GM21528 (cell line): Measurements from ENCODE around the gene XPA.
"Not testable (repeated sequence)": the region's sequence is repeated elsewhere in the genome, so short reads cannot be mapped to it uniquely, and the experiment has no call there.

Source experiments
- ATAC-seq: cut with Tn5 transposase; IDR thresholded peaks from one replicate; pipeline ENCODE4 v1.9.1; 2021; ENCODE audit warnings: mild to moderate bottlenecking, moderate library complexity; ENCODE audit not compliant: unreplicated experiment, low FRiP score

XPA gene

DNA sequence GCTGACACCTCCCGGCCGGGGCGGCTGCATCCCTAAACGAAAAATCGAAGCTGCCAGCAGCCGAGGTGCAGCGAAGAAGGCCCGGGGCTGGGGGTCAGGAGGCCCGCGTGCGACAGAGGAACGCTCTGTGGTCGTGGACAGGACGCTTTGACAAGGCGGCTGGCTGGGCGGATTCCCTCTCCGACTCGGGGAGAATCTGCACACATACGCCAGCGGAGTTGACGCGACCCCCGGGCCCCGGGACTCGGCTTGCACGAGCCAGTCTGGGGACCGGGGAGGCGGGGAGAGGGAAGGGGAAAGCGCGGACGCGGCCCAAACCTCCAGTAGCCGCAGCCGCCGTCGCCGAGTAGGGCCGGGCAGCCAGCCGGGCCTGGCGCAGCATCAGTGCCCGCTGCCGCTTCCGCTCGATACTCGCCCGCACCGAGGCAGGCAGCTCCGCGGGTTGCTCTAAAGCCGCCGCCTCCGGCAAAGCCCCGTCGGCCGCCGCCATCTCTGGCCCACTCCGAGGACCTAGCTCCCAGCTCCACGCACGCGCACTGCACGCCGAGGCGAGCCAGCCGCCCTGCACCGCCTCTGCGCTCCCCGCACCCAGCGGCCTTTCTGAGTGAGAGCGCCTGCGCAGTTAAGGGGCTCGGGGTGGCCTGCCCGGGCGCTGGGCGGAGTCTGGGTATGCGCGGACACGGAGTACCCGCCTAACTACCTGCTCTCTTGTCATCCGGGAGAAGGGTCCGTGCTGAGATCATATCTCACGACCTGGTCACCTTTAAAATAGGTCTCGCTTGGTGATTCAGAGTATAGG is at the start of gene XPA:
XPA (minus strand) TSS at position 538 of the 799 bp plus-strand sequence; CDS start at position 490, 48 bp downstream.
- ATAC-seq, result peak; percentile 85

GRCh38 chr9:97744710-97745708 is 47.9 kb upstream of the XPA start:
- no peak for ATAC-seq

DNA sequence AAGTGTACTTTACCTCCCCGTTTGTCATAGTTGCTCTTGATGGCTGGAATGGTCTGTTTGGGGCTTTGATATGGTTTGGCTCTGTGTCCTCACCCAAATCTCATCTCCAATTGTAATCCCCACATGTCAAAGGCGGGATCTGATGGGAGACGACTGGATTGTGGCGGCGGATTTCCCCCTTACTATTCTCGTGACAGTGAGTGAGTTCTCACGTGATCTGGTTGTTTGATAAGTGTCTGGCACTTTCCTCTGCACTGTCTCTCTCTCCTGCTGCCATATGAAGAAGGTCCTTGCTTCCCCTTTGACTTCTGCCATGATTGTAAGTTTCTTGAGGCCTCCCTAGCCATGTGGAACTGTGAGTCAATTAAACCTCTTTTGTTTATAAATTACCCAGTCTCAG is 46.9 kb upstream of the XPA start:
- not testable (repeated sequence) for ATAC-seq

DNA sequence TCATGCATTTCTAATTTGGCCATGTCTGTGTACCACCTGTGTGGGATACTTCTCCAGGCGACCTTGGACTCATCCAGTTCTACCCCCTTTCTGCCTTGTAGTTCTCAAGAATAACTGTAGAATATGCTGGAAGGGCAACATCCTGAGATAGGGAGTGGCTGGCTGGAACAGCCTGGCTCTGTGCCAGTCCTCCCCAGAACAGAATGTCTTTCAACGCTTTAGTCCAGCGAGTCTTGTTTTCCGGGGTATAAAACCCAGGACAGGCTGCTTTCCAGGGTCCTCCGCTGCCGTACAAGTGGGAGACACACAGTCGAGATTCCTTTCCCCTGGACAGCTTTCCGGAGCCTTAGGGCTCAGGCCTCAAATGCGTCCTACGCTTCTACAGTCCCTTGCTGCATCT is 45.4 kb upstream of the XPA start:
- no peak for ATAC-seq

- ATAC-seq, result no peak
These were observed 44.8 kb upstream of the XPA start for GRCh38 chr9:97741947-97742346.

- ATAC-seq, result no peak
These were observed 44.0 kb upstream of the XPA start for GRCh38 chr9:97740848-97741821.

- no peak for ATAC-seq
These were observed 40.3 kb upstream of the XPA start for GRCh38 chr9:97737429-97737828.

DNA sequence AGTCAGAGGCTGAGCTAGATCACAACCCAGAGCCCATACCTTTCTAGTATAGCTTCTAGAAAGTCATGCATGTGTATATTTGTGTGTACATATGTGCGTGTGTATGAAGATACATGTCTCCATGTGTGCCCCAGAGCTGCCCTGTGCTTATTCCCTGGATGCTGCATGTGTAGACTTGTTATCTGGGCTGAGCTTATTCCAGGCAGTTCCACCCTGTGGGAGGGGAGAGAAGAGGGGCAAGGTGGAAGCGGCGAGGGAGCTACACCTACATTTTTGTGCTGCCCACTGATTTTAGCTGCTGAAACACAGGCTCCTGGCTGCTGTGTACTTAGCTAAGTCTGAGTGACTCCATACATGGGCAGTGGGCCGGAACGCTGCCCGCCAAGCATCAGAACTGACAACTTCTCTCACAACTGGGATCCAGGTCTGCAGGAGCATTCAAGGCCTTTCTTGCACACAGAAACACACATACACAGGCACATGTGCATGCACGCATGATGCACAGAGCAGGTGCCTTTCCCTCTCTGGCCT is 38.0 kb upstream of the XPA start:
- ATAC-seq, result no peak

DNA sequence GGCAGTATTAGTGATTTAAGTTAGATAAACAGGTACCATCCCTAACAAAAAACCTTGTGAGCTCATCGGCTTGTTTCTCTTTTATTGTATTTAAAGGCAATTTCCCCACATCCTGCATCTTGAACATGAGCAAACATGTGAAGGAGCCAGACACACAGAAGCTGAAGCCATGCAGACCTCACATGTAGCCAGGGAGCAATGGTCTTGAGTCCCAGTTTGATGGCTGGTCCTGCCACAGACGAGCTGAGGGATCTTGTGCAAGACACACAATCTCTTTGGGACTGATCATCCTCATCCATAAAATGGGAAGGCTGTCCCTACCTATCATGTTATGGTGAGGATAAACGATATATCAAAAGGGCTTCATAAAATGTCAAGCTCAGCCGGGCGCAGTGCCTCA is 29.6 kb upstream of the XPA start:
- ATAC-seq, result no peak

GRCh38 chr9:97723819-97724218 is 26.7 kb upstream of the XPA start:
- ATAC-seq, result no peak

- no peak for ATAC-seq
These were observed 25.2 kb upstream of the XPA start for GRCh38 chr9:97722331-97722730.

DNA sequence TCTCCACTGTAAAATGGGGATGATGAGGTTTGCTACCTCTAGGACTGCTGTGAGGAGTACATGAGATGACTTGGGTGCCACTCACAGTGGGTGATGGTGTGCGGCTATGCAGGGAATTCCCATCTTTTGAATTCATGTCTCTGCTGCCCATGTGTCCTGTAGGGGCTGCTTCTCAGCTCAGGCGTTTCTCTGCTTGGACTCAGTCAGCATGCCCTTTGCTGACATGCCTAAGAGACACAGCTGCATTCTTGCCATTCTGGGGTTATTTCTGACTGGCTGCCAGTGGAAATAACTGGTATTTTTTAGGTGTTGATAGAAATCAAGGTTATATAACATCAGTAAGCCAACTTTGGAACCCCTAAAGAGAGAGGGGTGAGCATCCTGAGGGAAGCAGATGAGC is 24.3 kb upstream of the XPA start:
- no peak for ATAC-seq

- ATAC-seq, result no peak
These were observed 20.7 kb upstream of the XPA start for GRCh38 chr9:97717866-97718265.

GRCh38 chr9:97714435-97714834 is 17.3 kb upstream of the XPA start:
- no peak for ATAC-seq

- ATAC-seq, result no peak
These were observed 14.1 kb upstream of the XPA start for GRCh38 chr9:97711223-97711626.

DNA sequence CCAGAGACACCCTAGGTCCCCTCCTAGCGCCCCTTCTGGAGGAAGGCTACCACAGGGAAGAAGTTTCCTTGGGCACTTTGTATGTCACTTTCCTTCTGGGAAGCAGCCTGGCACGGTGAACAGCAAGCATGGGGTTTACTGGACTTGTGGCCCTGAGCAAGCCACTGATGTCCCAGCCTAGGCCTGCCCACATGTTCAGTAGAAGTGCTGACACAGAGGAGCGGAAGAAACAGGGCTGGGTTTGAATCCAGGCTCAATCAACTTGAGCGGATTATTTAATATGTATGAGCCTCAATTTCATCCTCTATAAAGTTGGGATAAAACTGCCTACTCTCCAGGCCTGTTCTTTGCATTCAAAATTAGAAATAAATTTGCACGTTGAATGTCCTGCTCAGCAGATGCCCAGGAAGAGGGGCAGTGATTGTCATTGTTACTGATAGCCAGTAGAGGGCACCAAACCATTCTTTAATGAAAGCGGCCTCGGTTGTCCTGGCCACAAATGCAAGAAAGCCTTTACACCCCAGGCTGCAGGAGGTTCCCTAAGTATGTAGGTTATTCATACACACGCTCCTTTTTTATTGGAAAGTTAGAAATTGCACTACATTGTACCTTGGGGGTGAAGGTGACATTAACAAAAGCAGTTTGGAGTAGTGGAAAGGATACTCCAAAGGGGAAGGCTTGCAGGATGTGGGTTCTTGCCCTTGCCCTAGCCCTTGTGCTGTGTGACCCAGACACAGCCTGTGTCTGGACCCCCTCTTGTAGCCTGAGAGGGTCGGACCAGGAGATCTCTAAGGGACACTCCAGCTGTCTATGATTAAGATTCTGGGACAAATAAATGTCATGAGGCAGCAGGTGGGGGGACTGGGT is 13.4 kb upstream of the XPA start:
- ATAC-seq, result peak; percentile 66

GRCh38 chr9:97706246-97706645 is 9.1 kb upstream of the XPA start:
- ATAC-seq, result no peak

DNA sequence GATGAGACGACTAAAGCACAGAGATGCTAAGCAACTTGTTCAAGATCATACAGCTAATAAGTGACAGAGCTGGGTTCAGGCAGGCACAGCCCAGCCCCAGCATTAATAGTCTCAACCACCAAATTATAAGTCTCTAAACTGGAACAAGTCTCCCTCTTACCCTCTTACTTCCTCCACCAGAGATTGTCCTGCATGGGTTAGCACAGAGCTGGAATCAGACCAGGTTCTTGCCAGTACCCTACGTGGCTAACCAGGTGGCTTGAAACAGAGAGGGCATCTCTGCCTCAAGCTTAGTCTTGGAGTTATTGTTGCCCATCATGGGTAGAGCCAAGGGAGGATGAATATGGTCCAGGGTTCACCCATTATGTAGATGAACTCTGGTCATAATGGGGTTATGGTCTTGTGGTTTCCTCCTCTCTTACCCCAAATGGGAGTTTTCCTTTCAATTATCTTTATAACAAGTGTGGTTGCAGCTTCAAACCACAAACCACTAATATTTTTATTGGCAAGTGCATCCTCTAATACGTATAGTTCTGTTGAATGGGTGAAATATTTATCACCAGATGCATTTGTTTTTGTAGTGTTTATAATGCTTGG is 8.3 kb upstream of the XPA start:
- no peak for ATAC-seq

DNA sequence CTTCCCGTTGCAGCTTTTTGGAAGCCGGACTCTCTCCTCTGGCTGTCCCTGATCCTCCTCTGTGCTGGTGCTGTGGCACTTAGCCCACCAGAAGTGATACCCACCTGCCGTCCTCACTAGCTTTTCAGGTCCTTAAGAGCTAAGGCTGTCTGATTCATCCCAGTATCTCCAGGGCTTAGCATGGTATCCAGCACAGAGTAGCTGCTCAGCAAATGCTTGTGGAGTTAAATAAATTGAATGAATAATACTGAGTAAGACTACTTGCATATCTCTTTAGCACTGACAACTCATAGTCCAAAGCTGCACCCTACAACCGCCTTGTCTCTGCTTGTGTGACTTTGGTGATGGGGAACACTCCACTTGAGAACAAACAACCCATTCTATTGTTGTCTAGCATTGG is 7.7 kb upstream of the XPA start:
- no peak for ATAC-seq
